CD14-positive monocyte (primary cell): ENCODE results near the gene TRANK1. TPM values are rescaled to one million over a fixed set of nuclear protein-coding genes. Genes with fewer than 3 reads are reported as not detected.

Experiments used
- DNase-seq, 3 donors: peaks; one replicate each; pipeline ENCODE4 v3.0.0-alpha.2; 2011 to 2022
- H2AFZ ChIP-seq: 2 replicates; pipeline ENCODE4 v1.6.0; 2012; ENCODE audit warnings: mild to moderate bottlenecking, low read depth, low read length, inconsistent platforms; ENCODE audit not compliant: insufficient read depth, poor library complexity, severe bottlenecking
- H3K27ac ChIP-seq, 2 donors: 1 replicate in 1 of 2; 2 replicates in 1 of 2; pipeline ENCODE4 v1.5.1; 2012 to 2013; ENCODE audit warnings: low read length in 2 of 2, control low read depth in 1 of 2, inconsistent platforms in 1 of 2, low read depth in 1 of 2, mild to moderate bottlenecking in 1 of 2
- H3K27me3 ChIP-seq, 2 donors: one replicate each; pipeline versions ENCODE4 v1.6.0 to v1.6.1; 2011 to 2013; ENCODE audit warnings: low read length in 2 of 2; ENCODE audit not compliant: control insufficient read depth in 2 of 2, insufficient read depth in 2 of 2
- H3K36me3 ChIP-seq, 2 donors: replicated peaks in 1 of 2; 1 replicate in 1 of 2; 2 replicates in 1 of 2; pipeline versions ENCODE4 v1.5.1 to v1.6.1; 2012 to 2013; ENCODE audit warnings: low read length in 2 of 2, control low read depth in 1 of 2, inconsistent platforms in 1 of 2, mild to moderate bottlenecking in 1 of 2; ENCODE audit not compliant: insufficient read depth in 2 of 2, control insufficient read depth in 1 of 2
- H3K4me1 ChIP-seq, 2 donors: 1 replicate in 1 of 2; 2 replicates in 1 of 2; pipeline versions ENCODE4 v1.5.1 to v1.6.1; 2012 to 2013; ENCODE audit warnings: low read length in 2 of 2, control low read depth in 1 of 2, inconsistent platforms in 1 of 2, mild to moderate bottlenecking in 1 of 2, moderate library complexity in 1 of 2; ENCODE audit not compliant: insufficient read depth in 2 of 2, control insufficient read depth in 1 of 2
- H3K4me2 ChIP-seq: replicated peaks from 2 replicates; pipeline ENCODE3; 2012; ENCODE audit warnings: low read length, moderate library complexity, mild to moderate bottlenecking; ENCODE audit not compliant: poor library complexity, severe bottlenecking; ENCODE audit errors: extremely low read depth
- H3K4me3 ChIP-seq, 3 experiments: fragments of 200-600 bp in 1 of 3; sonication (generic) in 1 of 3; replicated peaks in 1 of 3; 1 replicate in 2 of 3; 2 replicates in 1 of 3; pipeline ENCODE4 v1.5.1; 2011 to 2013; ENCODE audit warnings: low read length in 3 of 3, mild to moderate bottlenecking in 3 of 3, control low read depth in 2 of 3, low read depth in 2 of 3, inconsistent platforms in 1 of 3, moderate library complexity in 1 of 3
- H3K79me2 ChIP-seq: 2 replicates; pipeline ENCODE4 v1.6.0; 2012; ENCODE audit warnings: mild to moderate bottlenecking, control low read depth, inconsistent platforms, low read length, moderate library complexity; ENCODE audit not compliant: insufficient read depth
- H3K9ac ChIP-seq: 2 replicates; pipeline ENCODE4 v1.6.0; 2017; ENCODE audit warnings: low read length, mild to moderate bottlenecking; ENCODE audit not compliant: insufficient read depth, poor library complexity, severe bottlenecking
- H3K9me3 ChIP-seq, 2 donors: replicated peaks in 1 of 2; 1 replicate in 1 of 2; 2 replicates in 1 of 2; pipeline versions ENCODE4 v1.5.1 to v1.6.1; 2012 to 2013; ENCODE audit warnings: low read length in 2 of 2, control low read depth in 1 of 2; ENCODE audit not compliant: control insufficient read depth in 1 of 2, insufficient read depth in 1 of 2
- H4K20me1 ChIP-seq: 2 replicates; pipeline ENCODE4 v1.6.0; 2012; ENCODE audit warnings: mild to moderate bottlenecking, low read length, control low read depth, moderate library complexity; ENCODE audit not compliant: insufficient read depth
- H3K27ac Mint-ChIP-seq, 7 donors: one replicate each; pipeline ENCODE4 v1.8.0; 2020; ENCODE audit warnings: mild to moderate bottlenecking in 7 of 7, mixed read lengths in 7 of 7, moderate library complexity in 6 of 7, inconsistent platforms in 2 of 7
- H3K27me3 Mint-ChIP-seq, 3 donors: one replicate each; pipeline ENCODE4 v1.8.0; 2021 to 2022; ENCODE audit warnings: low read depth in 3 of 3, mild to moderate bottlenecking in 3 of 3, mixed read lengths in 3 of 3, moderate library complexity in 3 of 3, inconsistent platforms in 1 of 3
- H3K36me3 Mint-ChIP-seq, 2 donors: one replicate each; pipeline ENCODE4 v1.8.0; 2020; ENCODE audit warnings: mixed read lengths in 2 of 2, inconsistent platforms in 1 of 2, mild to moderate bottlenecking in 1 of 2
- H3K4me1 Mint-ChIP-seq: one replicate; pipeline ENCODE4 v1.8.0; 2020; ENCODE audit warnings: mild to moderate bottlenecking, mixed read lengths
- H3K4me3 Mint-ChIP-seq, 2 donors: one replicate each; pipeline ENCODE4 v1.8.0; 2020; ENCODE audit warnings: mild to moderate bottlenecking in 2 of 2, mixed read lengths in 2 of 2, moderate library complexity in 1 of 2
- H3K9me3 Mint-ChIP-seq, 7 donors: one replicate each; pipeline ENCODE4 v1.8.0; 2020 to 2022; ENCODE audit warnings: mixed read lengths in 7 of 7, mild to moderate bottlenecking in 6 of 7, moderate library complexity in 6 of 7, inconsistent platforms in 2 of 7
- CTCF ChIP-seq: fragments of 200-600 bp; IDR thresholded peaks from one replicate; pipeline ENCODE4 v1.8.0; 2022; ENCODE audit warnings: antibody characterized with exemption, mild to moderate bottlenecking
- WGBS: methylation state at CpG from one replicate; pipeline ENCODE4 v1.1.5; 2013; ENCODE audit warnings: missing lambda C conversion rate; ENCODE audit not compliant: insufficient coverage; 5-methylcytosine and 5-hydroxymethylcytosine counted together
- intact Hi-C, 2 donors: fragments of 100-400 bp; cut with micrococcal nuclease; formaldehyde crosslinking; loops; one replicate each; pipeline versions ENCODE4 v1.15.0 to v1.15.1; 2023
- polyA plus RNA-seq, 3 donors: library from polyadenylated mRNA; depleted of rRNA in 1 of 3; unstranded in 2 of 3; stranded (reverse) in 1 of 3; fragments of 300-500 nt in 2 of 3; fragments of >200 nt in 1 of 3; fragmentation: Illumina TruSeq in 2 of 3; gene quantifications; 1 replicate in 2 of 3; 2 replicates in 1 of 3; pipeline ENCODE4 v1.2.3, GENCODE V29; 2012 to 2021

The TRANK1 gene
- polyA plus RNA-seq, 3 donors, result 2.8 to 6.3 (median 5.8) TPM

GRCh38 chr3:36957862-36958686, 13.2 kb upstream of the TRANK1 start:
- Histone ChIP-seq H3K79me2 (no peaks in the 10 kb centered on the region), H3K36me3 (no peaks in the 10 kb centered on the region), H4K20me1 (no peaks in the 10 kb centered on the region), H3K9me3 (no peaks in the 10 kb centered on the region), H3K27ac (no peak overlapping the region), H3K27me3 (no peaks in the 10 kb centered on the region), H3K4me2 (no peak overlapping the region), H3K4me3 (no peak overlapping the region), H2AFZ (no peak overlapping the region), H3K9ac (no peak overlapping the region), H3K4me1 (no peaks in the 10 kb centered on the region)
- Mint-ChIP-seq H3K9me3 (no peaks in the 10 kb centered on the region), H3K4me3 (no peak overlapping the region), H3K27ac (peak overlapping the region in 2 of 7 donors; percentile 27 to 46), H3K27me3 (peaks cover 0 to 3% (median 0%) of the 10 kb centered on the region in 3 donors), H3K4me1 (peaks cover 13% of the 10 kb centered on the region), H3K36me3 (no peaks in the 10 kb centered on the region)
- intact Hi-C loops, result loop anchor here (10.0 kb wide), 2 partner anchors 223 to 233 kb away; no protein-coding TSS in a partner anchor
- no CpG with 5 or more reads among the region's 3 CpGs for WGBS
- no peak for TF ChIP-seq CTCF
- peak; percentile 27 to 89 (median 41) for DNase-seq

GRCh38 chr3:36957063-36957462, 12.2 kb upstream of the TRANK1 start:
- Histone ChIP-seq H3K4me1 (no peaks in the 10 kb centered on the region), H3K27me3 (no peaks in the 10 kb centered on the region), H4K20me1 (no peaks in the 10 kb centered on the region), H3K9me3 (no peaks in the 10 kb centered on the region), H3K9ac (no peak overlapping the region), H2AFZ (no peak overlapping the region), H3K36me3 (no peaks in the 10 kb centered on the region), H3K79me2 (no peaks in the 10 kb centered on the region), H3K27ac (no peak overlapping the region), H3K4me3 (no peak overlapping the region), H3K4me2 (no peak overlapping the region)
- Mint-ChIP-seq H3K27me3 (peaks cover 0 to 3% (median 0%) of the 10 kb centered on the region in 3 donors), H3K4me1 (peaks cover 13% of the 10 kb centered on the region), H3K4me3 (no peak overlapping the region), H3K9me3 (no peaks in the 10 kb centered on the region), H3K36me3 (no peaks in the 10 kb centered on the region), H3K27ac (no peak overlapping the region)
- intact Hi-C loops, result loop anchor here (10.0 kb wide), 2 partner anchors 222 to 232 kb away; no protein-coding TSS in a partner anchor
- no peak for TF ChIP-seq CTCF
- WGBS, result no CpG with 5 or more reads among the region's 1 CpG
- peak in 1 of 3 donors; percentile 28 for DNase-seq
